ENCODE data around the gene OVAAL.

- TF ChIP-seq CTCF (IDR thresholded peaks at IDR 0.05), result no peak
- no peak for TF ChIP-seq POLR2A (IDR thresholded peaks at IDR 0.05)
These were observed 47.4 kb downstream of the OVAAL start for GRCh38 chr1:180606155-180606554.

Measured in body of pancreas (tissue), 4 donors.